Dedifferentiated amniotic fluid mesenchymal stem cell (primary cell): ENCODE measurements around the gene B3GAT2.

Experiments used
- DNase-seq: peaks from one replicate; pipeline ENCODE4 v3.0.0-alpha.2; 2016; ENCODE audit errors: extremely low spot score

The B3GAT2 gene

DNA sequence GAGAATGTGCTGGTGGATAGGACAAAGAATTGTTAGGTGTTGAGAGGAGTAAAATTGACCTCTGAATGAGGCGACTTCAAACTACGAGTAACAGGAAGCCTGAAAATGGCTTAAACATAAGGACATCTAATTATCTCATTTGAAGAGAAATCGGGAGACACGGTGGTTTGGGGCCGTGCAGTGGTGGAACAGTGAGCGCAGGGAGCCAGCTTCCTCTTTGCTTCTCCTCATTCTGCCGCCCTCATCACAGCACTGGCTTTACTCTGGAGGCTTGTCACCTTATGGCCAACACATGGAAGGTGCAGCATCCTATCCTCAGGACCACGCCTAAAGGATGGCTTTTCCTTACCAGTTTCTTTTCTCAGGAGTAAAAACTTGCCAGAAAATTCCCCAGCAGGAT lies 114.3 kb downstream of the B3GAT2 start:
- no peak for DNase-seq

DNA sequence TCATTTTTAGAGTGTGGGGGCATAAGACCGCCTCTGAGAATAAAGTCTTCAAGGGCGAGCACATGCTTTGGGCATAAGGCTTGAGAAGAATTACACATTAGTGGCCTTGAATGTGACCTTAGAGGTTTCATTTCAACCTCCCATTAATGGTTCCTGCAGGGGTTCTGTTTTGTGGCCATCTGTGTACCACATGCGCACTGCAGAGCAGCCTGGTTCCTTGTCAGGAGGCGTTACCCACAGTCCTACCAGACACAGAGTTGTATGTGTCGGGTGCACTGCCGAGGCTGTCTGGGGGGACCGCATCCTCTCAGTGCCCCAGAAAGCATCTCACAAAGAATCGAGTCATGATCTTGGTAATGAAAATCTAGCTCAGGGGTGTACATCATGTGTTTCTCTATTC lies 115.7 kb downstream of the B3GAT2 start:
- no peak for DNase-seq

DNA sequence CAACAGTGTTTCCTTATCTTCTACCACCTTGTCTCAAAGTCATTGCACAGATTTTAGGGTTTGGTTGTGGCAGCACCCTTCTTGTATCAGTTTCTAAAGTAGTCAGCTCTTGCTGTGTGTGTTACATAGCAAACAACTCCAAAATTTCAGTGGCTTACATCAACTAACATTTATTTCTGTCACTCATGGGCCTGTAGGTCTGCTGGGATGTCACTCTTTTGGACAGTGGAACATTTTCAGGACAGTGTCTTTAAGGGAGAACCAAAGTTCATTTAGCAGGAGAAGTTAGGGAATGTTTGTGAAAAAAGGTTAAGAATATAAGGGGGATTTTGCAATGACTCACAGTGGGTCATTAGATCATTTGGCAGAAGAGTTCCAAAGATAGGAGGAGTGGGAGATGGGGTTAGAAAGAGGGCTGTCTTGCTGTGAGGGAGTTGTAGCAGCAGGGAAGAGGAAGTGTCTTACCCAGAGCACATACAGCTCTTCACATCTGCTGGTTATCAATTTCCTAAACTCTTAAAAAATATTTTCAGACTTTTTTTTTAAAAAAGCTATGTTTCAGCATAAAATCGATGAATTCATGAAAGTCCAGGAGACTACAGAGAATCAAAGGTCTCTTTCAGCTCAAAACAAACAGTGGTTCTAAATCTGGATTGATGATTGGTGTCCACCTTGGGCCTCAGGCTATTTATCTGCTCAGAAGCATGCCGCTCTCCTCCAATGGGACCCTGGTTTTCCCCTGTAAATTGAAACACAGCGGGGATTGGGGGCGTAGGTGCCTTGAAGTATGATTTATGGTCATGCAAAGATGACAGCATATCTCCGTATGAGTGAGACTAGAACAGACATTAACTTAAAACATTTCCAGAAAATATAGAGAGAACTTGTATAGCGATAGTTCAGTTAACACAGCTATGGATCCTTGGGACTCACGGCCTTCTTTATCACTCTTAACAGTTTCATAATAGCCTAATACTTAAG lies 117.3 kb downstream of the B3GAT2 start:
- DNase-seq, result no peak

DNA sequence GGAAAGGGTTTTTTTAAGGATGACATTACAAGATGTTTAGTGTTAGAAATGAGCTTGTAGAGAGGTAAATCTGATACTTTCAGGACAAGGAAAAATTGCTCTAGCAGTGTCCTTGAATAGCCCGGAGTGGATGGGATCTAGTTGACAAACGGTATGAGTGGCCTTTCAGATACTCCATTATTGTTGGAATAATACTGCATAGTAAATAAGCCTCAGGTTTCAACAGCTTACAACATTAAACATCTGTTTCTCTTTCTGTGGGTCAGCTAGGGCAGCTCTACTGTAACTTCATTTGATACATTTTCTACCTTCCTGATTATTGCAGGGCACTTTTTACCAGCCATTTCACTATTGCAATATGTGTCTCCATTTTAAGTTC lies 118.0 kb downstream of the B3GAT2 start:
- DNase-seq, result no peak

DNA sequence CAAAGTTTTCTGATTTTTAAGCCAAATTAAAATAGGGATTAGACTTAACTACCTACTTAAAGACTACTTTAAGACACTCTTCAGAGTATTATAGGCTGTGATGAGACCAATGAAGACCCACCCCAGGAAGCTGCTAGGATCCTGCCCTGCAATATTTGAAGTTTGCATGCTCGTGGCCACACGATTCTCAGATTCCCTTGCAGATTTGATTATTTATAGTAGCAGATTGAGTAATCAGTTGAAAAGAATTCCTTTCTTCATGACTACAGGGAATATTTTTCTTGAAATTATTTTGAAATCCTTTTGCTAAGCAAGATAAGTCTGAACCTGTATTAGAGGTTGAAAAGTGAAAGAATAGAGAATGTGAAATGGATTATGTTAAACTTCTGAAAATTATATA lies 122.3 kb downstream of the B3GAT2 start:
- DNase-seq, result peak; percentile 47

DNA sequence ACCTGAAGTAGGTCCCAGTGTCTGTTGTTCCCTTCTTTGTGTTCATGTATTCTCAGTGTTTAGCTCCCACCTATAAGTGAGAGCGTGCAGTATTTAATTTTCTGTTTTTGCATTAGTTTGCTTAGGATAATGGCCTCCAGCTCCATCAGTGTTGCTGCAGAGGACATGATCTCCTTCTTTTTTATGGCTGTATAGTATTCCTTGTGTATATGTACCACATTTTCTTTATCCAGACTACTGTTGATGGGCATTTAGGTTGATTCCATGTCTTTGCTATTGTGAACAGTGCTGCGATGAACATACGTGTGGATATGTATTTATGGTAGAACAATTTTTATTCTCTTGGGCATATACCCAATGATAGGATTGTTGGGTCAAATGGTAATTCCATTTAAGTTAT lies 125.4 kb downstream of the B3GAT2 start:
- DNase-seq, result no peak

DNA sequence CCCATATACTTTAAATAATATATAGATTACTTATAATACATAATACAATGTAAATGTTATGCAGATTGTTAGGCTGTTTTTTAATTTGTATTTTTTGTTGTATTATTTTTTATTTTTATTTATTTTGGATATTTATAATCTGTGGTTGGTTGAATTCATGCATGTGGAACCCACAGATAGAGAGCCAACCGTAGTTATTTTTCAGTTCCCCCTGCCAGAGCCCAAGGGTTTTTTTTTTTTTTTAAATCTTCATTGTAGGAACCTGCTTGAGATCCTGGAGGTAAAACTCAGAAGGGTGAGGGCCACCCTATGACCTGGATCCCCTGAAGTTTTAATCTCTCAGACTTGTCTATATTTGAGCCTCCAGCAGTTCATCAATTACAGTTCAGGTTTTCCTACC lies 133.2 kb downstream of the B3GAT2 start:
- no peak for DNase-seq

DNA sequence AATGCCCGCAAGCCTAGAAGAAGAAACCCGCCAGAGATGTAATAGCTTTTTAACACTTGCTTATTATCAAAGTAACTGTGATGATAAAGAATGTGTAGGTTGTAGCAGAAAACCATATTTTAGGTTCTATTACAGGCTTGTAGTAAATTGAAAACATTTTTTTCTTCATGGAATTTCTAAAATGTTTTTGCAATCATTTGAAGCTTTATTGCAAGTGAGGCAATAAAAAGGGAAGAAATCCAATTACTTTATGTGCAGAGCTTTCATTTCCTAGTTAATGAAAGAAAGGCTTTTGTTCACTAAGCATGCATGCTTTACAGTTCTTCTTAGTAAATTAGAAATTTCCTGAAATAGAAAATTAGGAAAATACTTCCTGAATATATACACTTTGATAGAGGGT lies 135.1 kb downstream of the B3GAT2 start:
- no peak for DNase-seq

DNA sequence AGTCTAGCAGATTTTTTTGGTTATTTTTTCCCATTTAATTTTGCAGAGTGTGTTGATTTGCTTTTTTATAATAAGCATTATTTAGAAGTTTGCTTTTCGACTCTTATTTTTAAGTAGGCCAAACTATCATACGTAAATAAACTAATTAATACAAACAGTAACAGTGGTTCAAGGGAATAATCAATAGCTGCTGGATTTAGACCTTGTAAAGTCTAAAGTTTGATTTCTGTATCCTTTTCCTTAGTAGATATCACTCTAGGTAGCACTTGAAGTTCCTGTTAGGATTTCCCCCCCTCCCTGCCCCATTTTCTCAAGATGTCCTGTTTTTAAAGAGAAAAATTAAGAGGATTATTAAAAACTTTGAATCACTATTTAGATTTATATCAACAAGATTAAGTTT lies 136.1 kb downstream of the B3GAT2 start:
- DNase-seq, result no peak

DNA sequence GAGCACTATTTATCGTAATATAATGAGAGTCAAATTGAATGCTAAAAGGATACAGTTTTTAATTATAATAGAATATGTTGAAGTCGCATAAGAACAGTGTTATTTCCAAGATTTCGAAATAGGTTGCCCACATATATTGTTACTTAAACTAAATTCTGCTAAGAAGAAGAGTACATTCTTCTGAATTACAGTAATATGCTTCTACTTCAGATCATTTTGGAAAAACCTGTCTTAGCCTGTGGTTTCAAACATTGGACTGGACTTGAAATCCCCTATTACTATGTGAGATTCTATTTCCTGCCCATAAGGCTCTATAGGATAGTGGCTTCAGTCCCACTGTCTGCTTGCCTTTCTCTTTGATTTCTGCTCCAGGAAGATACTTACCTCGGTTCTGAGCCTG lies 137.2 kb downstream of the B3GAT2 start:
- DNase-seq, result no peak

DNA sequence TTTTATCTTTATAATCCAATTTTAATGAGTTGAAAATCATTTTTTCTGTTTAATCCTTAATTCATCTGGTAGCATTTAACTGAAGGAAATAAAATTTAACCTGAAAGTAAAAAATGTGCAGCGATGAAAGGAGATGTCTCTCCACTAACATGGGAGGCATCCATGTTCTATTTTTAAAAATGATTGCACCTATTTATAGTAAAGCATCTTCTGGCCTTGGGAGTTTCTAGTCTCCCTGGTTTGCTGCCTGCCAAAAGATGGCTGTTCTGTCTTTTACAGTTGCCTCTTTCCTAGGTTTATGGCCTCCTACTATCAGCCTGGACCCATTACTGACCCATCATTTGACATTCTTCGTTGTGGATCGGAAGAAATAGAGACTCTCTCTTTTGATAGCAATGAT lies 143.0 kb downstream of the B3GAT2 start:
- DNase-seq, result no peak

DNA sequence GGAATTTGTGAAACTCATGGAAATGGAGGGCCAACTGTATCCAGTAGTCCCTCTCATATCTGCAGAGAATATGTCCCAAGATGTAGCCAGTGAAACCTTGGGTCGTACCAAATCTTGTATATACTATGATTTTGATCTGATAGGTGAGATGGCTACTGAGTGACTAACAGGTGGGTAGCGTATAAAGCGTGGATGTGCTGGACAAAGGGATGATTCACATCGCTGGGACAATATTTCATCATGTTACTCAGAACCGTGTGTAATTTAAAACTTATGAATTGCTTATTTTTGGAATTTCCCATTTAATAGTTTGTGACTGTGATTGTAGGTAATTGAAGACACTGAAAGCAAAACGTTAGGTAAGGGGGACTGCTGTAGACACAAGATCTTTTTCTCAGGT lies 145.1 kb downstream of the B3GAT2 start:
- DNase-seq, result no peak
